Omental fat pad (tissue), 4 donors: Measurements from ENCODE around the gene RRBP1. TPM values are rescaled to one million over a fixed set of nuclear protein-coding genes. Genes with fewer than 3 reads are reported as not detected.

Experiments used
- ATAC-seq: fragments of 150-250 bp; one replicate; pipeline ENCODE4 v1.9.1; 2016; ENCODE audit warnings: mild to moderate bottlenecking, moderate library complexity; ENCODE audit not compliant: low FRiP score
- DNase-seq: peaks from one replicate; pipeline ENCODE4 v3.0.0-alpha.2; 2019; ENCODE audit warnings: low spot score
- total RNA-seq, 4 donors: library from RNA; depleted of rRNA; stranded (reverse); fragments of >200 nt; gene quantifications; one replicate each; pipeline ENCODE4 v1.1.0, GENCODE V29; 2016
- TF ChIP-seq, protein P1 (sequence below), 3 donors: fragments of 450-650 bp; IDR thresholded peaks; one replicate each; pipeline ENCODE4 v1.5.1; 2016 to 2017; ENCODE audit warnings: antibody characterized with exemption in 3 of 3, mild to moderate bottlenecking in 3 of 3, moderate library complexity in 2 of 3

RRBP1 gene
- total RNA-seq, 4 donors from 2014 or later, result 67.9 to 142 (median 87.2) TPM

GRCh38 chr20:17654649-17655285 is 27.3 kb downstream of the RRBP1 start:
- TF ChIP-seq, protein P1, sequence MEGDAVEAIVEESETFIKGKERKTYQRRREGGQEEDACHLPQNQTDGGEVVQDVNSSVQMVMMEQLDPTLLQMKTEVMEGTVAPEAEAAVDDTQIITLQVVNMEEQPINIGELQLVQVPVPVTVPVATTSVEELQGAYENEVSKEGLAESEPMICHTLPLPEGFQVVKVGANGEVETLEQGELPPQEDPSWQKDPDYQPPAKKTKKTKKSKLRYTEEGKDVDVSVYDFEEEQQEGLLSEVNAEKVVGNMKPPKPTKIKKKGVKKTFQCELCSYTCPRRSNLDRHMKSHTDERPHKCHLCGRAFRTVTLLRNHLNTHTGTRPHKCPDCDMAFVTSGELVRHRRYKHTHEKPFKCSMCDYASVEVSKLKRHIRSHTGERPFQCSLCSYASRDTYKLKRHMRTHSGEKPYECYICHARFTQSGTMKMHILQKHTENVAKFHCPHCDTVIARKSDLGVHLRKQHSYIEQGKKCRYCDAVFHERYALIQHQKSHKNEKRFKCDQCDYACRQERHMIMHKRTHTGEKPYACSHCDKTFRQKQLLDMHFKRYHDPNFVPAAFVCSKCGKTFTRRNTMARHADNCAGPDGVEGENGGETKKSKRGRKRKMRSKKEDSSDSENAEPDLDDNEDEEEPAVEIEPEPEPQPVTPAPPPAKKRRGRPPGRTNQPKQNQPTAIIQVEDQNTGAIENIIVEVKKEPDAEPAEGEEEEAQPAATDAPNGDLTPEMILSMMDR (IDR thresholded peaks at IDR 0.05), result no peak
- ATAC-seq (no peak), DNase-seq (no peak)

DNA sequence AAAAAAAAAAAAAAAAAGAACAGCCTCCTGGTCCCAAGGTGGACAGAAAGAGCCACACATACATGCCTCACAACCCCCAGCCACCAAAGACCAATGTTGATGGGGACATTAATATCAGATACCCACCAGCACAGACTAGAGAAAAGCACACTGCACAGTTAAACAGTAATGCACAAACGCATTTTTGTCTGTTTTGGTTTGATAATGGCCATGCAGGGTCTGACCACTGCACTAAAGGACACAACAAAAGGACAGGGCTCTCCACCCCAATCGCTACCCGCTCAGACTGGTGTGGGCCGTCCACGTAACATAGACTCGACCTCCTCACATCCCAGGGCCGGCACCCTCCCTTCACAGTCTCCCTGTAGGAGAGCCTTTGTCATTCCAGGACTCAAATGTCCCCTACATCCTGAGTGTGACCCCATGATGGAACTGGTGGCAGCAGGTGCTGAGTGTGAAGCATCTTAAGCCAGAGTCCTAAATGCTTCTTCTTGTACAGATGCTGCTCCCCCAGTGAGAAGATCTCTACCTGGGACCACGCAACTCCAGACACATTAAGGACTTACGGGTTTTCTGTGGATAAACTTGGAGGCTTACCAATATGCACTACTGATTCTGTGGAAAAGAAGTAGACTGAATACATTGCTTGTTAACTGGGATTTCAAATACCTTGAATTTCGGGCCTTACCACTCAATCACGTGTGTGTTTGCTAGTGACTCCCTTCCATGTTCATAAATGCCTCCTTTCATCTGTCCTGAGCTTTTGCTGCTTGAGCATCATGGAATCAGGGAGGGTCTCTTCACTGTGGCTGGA is 28.0 kb downstream of the RRBP1 start:
- TF ChIP-seq, protein P1 (IDR thresholded peaks at IDR 0.05), result no peak
- DNase-seq, result no peak
- ATAC-seq, result no peak

DNA sequence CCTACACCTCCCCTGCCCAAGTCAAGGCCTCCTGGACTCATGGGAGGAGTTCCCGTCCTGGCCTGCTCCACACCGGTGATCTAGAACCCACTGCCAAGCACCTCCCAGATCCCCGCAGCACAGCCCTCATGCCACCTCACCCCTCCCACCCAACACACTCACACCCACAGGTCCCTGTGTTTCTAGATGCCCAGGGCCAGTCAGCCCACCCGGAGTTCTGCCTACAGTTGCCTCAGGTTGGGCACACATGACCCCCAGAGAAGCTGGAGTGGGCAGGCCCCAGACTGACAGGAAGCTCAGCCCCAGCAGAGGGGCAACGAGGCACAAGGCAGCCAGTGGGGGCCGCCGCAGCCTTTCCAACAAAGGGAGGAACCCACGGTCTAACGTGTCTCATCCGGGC is 29.6 kb downstream of the RRBP1 start:
- ATAC-seq (no peak), DNase-seq (no peak)
- TF ChIP-seq, protein P1 (IDR thresholded peaks at IDR 0.05), result no peak

DNA sequence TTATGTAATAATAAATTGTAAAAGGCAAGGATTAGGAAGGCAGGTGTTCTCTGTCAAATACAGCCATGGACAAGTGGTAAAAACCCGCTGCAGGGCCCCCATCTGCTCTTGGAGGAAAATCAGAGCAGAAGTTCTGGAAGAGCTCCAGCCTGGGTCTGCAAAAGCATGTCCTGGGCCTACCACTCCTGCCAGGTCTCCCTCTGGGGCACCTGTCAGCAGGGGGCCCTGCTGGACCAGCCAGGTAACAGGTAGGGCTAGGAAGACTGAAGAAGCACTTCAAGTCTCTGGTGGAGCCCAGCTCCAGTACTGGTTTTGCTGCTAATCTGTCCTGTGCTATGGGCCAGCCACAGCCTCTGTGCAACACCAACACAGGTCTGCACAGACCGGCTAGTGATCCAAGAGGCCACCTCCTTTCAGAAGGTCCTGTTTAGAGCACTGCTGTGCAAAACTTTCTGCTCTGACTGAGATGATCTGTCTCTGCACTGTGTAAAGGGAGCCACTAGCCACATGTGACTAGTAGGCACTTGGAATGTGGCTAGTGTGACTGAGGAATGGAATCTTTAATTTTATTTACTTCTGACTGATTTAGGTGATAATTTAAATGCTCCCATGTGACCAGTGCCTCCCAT is 30.2 kb downstream of the RRBP1 start:
- DNase-seq (no peak), ATAC-seq (no peak)
- TF ChIP-seq, protein P1 (IDR thresholded peaks at IDR 0.05), result no peak

DNA sequence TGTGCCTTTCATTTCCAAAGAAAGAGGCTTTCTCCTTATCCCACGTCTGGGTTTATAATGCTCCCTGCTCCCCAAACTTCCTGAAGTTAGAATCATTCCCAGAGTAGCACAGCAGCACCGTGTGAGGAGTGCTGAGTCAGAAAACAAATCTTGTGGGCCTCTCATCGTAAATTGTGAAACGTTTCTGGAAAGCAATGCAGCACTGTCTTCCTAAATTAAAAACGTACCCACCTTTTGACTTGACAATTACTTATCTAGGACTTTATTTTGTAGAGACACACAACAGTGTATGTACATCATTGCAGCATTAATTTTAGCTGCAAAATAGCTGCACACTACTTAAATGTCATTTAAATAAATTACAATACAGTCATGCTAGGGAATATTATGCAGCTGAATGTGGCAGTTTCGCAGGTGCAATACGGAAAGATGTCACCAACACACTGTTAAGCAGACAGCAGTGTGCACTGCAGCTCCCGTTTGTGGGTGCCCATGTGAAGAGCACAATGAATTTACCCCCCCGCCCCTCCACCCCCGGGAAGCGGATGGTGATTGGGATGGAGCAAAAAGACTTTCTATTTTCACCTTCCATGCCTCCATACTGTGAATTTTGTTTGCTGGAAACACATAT is 30.8 kb downstream of the RRBP1 start:
- ATAC-seq (no peak), DNase-seq (no peak)
- TF ChIP-seq, protein P1 (IDR thresholded peaks at IDR 0.05), result no peak

- no peak for DNase-seq
These were observed 31.5 kb downstream of the RRBP1 start for GRCh38 chr20:17650301-17651128.

More at GRCh38 chr20:17650301-17651128, 31.5 kb downstream of the RRBP1 start:
- TF ChIP-seq, protein P1 (IDR thresholded peaks at IDR 0.05), result no peak
- ATAC-seq, result no peak
